Neural cell (in vitro differentiated cells): ENCODE results near the gene GOLGA5. TPM values are rescaled to one million over a fixed set of nuclear protein-coding genes. Genes with fewer than 3 reads are reported as not detected.
"Not testable (repeated sequence)": the region's sequence is repeated elsewhere in the genome, so short reads cannot be mapped to it uniquely, and the experiment has no call there.

Experiments
- H2AFZ ChIP-seq: fragments of 200-600, 300-800 bp; sonication (generic), shearing (Covaris generic); 2 replicates; pipeline ENCODE4 v1.6.0; 2014; ENCODE audit warnings: low read depth, mild to moderate bottlenecking, antibody characterized with exemption, low read length, moderate library complexity
- H3F3A ChIP-seq: fragments of 200-600 bp; shearing (Covaris generic); 2 replicates; pipeline ENCODE4 v1.6.1; 2016; ENCODE audit warnings: mild to moderate bottlenecking, moderate library complexity, mixed read lengths, antibody characterized with exemption, low read length; ENCODE audit not compliant: insufficient read depth, poor library complexity, severe bottlenecking
- H3K27ac ChIP-seq: fragments of 200-600, 300-800 bp; sonication (generic), shearing (Covaris generic); 2 replicates; pipeline ENCODE4 v1.5.1; 2014; ENCODE audit warnings: mild to moderate bottlenecking, low read length, moderate library complexity
- H3K27me3 ChIP-seq: fragments of 300-800, 200-600 bp; sonication (generic), shearing (Covaris generic); 2 replicates; pipeline ENCODE4 v1.6.0; 2014; ENCODE audit warnings: mild to moderate bottlenecking, low read depth, low read length, moderate library complexity; ENCODE audit not compliant: insufficient read depth
- H3K36me3 ChIP-seq: fragments of 300-800, 200-600 bp; sonication (generic), shearing (Covaris generic); 2 replicates; pipeline ENCODE4 v1.5.1; 2014; ENCODE audit warnings: mild to moderate bottlenecking, antibody characterized with exemption, low read length, moderate library complexity; ENCODE audit not compliant: insufficient read depth
- H3K4me2 ChIP-seq: fragments of 300-800, 200-600 bp; sonication (generic), shearing (Covaris generic); 2 replicates; pipeline ENCODE4 v1.6.0; 2014; ENCODE audit warnings: mild to moderate bottlenecking, low read length
- H3K4me3 ChIP-seq: fragments of 300-800, 200-600 bp; sonication (generic), shearing (Covaris generic); 2 replicates; pipeline ENCODE4 v1.5.1; 2014; ENCODE audit warnings: mild to moderate bottlenecking, low read length, moderate library complexity
- H3K79me2 ChIP-seq: fragments of 200-600 bp; shearing (Covaris generic); replicated peaks from 2 replicates; pipeline ENCODE4 v1.6.0; 2014; ENCODE audit warnings: mild to moderate bottlenecking, low read length, moderate library complexity; ENCODE audit not compliant: insufficient read depth
- H3K9ac ChIP-seq: fragments of 300-800, 200-600 bp; sonication (generic), shearing (Covaris generic); 2 replicates; pipeline ENCODE4 v1.6.1; 2016; ENCODE audit warnings: mild to moderate bottlenecking, low read length, mixed read lengths
- H3K9me2 ChIP-seq: fragments of 200-600 bp; shearing (Covaris generic); 2 replicates; pipeline ENCODE4 v1.6.1; 2016; ENCODE audit warnings: mild to moderate bottlenecking, low read length, mixed read lengths; ENCODE audit not compliant: insufficient read depth
- H3K9me3 ChIP-seq: fragments of 200-600, 300-800 bp; sonication (generic), shearing (Covaris generic); 2 replicates; pipeline ENCODE4 v1.6.1; 2016; ENCODE audit warnings: mild to moderate bottlenecking, mixed run types, low read length, moderate library complexity, mixed read lengths
- H4K20me1 ChIP-seq: fragments of 200-600 bp; shearing (Covaris generic); 2 replicates; pipeline ENCODE4 v1.6.1; 2016; ENCODE audit warnings: mild to moderate bottlenecking, mixed run types; ENCODE audit not compliant: insufficient read depth
- EP300 ChIP-seq: fragments of 450-650 bp; conservative IDR thresholded peaks from 2 replicates; pipeline ENCODE4 v1.6.1; 2014; ENCODE audit warnings: antibody characterized with exemption, mild to moderate bottlenecking, moderate library complexity; ENCODE audit not compliant: poor library complexity, severe bottlenecking
- EZH2 ChIP-seq: fragments of 200-600, 300-800 bp; shearing (Covaris generic), sonication (generic); IDR thresholded peaks from 2 replicates; pipeline ENCODE4 v1.6.1; 2014; ENCODE audit warnings: antibody characterized with exemption, low read length, borderline replicate concordance, mild to moderate bottlenecking; ENCODE audit not compliant: insufficient read depth, poor library complexity, severe bottlenecking
- MXI1 ChIP-seq: fragments of 450-650 bp; conservative IDR thresholded peaks from 2 replicates; pipeline ENCODE4 v1.6.1; 2014; ENCODE audit warnings: antibody characterized with exemption, mild to moderate bottlenecking; ENCODE audit not compliant: poor library complexity, severe bottlenecking
- POLR2AphosphoS5 ChIP-seq: IDR thresholded peaks from 2 replicates; pipeline ENCODE4 v1.6.1; 2012
- RAD21 ChIP-seq: fragments of 450-650 bp; conservative IDR thresholded peaks from 2 replicates; pipeline ENCODE4 v1.6.1; 2014; ENCODE audit warnings: antibody characterized with exemption, mild to moderate bottlenecking, moderate library complexity
- REST ChIP-seq: IDR thresholded peaks from 2 replicates; pipeline ENCODE4 v1.6.1; 2012; ENCODE audit warnings: borderline replicate concordance
- SMC3 ChIP-seq: fragments of 450-650 bp; conservative IDR thresholded peaks from 2 replicates; pipeline ENCODE4 v1.6.1; 2014; ENCODE audit warnings: antibody characterized with exemption, mild to moderate bottlenecking, moderate library complexity; ENCODE audit not compliant: poor library complexity
- TAF1 ChIP-seq: IDR thresholded peaks from 2 replicates; pipeline ENCODE4 v1.6.1; 2012; ENCODE audit warnings: low read depth
- polyA plus RNA-seq: library from polyadenylated mRNA; depleted of rRNA; stranded (reverse); fragments of >200 nt; gene quantifications from 2 replicates; pipeline ENCODE4 v1.2.3, GENCODE V29; 2014
- TF ChIP-seq, protein P1 (sequence below): fragments of 450-650 bp; IDR thresholded peaks from 2 replicates; pipeline ENCODE4 v1.5.1; 2014; ENCODE audit warnings: antibody characterized with exemption, mild to moderate bottlenecking, moderate library complexity; ENCODE audit not compliant: poor library complexity, severe bottlenecking

GOLGA5 gene
- polyA plus RNA-seq, 1 donor from 2014 or later = 35.7 TPM

- H3K9me2 ChIP-seq, H3K36me3 ChIP-seq, H3K4me3 ChIP-seq, H2AFZ ChIP-seq, H3K79me2 ChIP-seq, H4K20me1 ChIP-seq, H3F3A ChIP-seq, H3K9me3 ChIP-seq, H3K27me3 ChIP-seq, H3K9ac ChIP-seq, H3K27ac ChIP-seq, H3K4me2 ChIP-seq: not testable (repeated sequence)
Observed at GRCh38 chr14:92763666-92764631, 30.2 kb upstream of the GOLGA5 start.

DNA sequence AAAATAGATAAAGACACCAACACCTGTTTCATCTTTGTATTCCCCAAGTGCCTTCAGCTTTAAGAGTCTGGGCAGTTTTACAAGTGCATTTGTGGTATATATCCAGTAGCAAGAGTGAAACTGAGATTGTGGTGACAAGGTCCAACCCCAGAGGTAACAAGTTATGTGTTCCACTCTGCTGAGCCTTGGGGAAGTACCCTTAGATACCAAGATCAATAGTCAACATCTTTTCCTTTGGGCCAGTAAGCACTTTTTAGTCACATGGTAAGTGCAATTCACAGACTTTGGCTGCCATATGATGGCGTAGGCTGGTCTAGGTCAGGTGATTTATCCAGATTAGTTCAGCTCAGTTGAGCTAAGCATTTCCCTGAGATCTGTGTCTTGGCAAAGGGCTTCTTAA is 25.9 kb upstream of the GOLGA5 start:
- H3K4me2 ChIP-seq, H3K9ac ChIP-seq, H3K4me3 ChIP-seq, H3K79me2 ChIP-seq, H4K20me1 ChIP-seq, H3K9me2 ChIP-seq, H3K9me3 ChIP-seq, H3K27ac ChIP-seq, H3K36me3 ChIP-seq, H2AFZ ChIP-seq, H3F3A ChIP-seq, H3K27me3 ChIP-seq: not testable (repeated sequence)

- Histone ChIP-seq H3F3A (no peaks in the 10 kb centered on the region), H3K4me2 (no peak overlapping the region), H2AFZ (no peak overlapping the region), H3K9me2 (no peaks in the 10 kb centered on the region), H4K20me1 (no peaks in the 10 kb centered on the region), H3K27ac (no peak overlapping the region), H3K27me3 (no peaks in the 10 kb centered on the region), H3K9me3 (no peaks in the 10 kb centered on the region), H3K79me2 (no peaks in the 10 kb centered on the region), H3K4me3 (no peak overlapping the region), H3K36me3 (no peaks in the 10 kb centered on the region), H3K9ac (no peak overlapping the region)
- TF ChIP-seq EZH2 (no peak), RAD21 (no peak), POLR2AphosphoS5 (no peak), REST (no peak), SMC3 (no peak), EP300 (no peak), MXI1 (no peak), TAF1 (no peak)
- TF ChIP-seq, protein P1, sequence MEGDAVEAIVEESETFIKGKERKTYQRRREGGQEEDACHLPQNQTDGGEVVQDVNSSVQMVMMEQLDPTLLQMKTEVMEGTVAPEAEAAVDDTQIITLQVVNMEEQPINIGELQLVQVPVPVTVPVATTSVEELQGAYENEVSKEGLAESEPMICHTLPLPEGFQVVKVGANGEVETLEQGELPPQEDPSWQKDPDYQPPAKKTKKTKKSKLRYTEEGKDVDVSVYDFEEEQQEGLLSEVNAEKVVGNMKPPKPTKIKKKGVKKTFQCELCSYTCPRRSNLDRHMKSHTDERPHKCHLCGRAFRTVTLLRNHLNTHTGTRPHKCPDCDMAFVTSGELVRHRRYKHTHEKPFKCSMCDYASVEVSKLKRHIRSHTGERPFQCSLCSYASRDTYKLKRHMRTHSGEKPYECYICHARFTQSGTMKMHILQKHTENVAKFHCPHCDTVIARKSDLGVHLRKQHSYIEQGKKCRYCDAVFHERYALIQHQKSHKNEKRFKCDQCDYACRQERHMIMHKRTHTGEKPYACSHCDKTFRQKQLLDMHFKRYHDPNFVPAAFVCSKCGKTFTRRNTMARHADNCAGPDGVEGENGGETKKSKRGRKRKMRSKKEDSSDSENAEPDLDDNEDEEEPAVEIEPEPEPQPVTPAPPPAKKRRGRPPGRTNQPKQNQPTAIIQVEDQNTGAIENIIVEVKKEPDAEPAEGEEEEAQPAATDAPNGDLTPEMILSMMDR = no peak
Observed at GRCh38 chr14:92768795-92769194, 25.3 kb upstream of the GOLGA5 start.
